Measurements from ENCODE around the gene TRIM14.
"Not testable (repeated sequence)": the region's sequence is repeated elsewhere in the genome, so short reads cannot be mapped to it uniquely, and the experiment has no call there.

Gene TRIM14

DNA sequence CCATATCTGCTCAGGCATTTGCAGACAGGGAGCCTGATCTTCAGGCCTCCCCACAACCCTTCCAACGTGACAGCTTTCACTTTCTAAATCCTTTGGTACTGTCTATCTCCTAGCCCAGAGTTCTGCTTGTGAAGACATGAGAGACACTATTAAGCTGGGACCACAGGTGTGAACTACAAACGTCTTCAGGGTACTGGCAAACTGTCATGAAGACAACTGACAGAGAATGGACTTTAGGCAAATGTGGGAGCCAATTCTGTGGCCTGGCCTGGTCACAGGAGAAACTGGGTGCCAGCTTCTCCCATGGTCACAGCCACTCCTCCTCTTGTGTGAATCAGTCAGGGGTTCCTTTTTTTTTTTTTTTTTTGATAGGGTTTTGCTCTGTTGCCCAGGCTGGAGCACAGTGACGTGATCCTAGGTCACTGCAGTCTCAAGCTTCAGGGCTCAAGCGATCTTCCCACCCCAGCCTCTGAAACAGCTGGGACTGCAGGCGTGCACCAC, 10.4 kb downstream of the TRIM14 start:
- no peak for DNase-seq (ENCODE audit: low read depth in 2 of 2, low spot score in 1 of 2)

GRCh38 chr9:98107926-98108325, 11.1 kb downstream of the TRIM14 start:
- DNase-seq (ENCODE audit: low read depth in 2 of 2, low spot score in 1 of 2) = no peak

GRCh38 chr9:98105006-98105405, 14.0 kb downstream of the TRIM14 start:
- DNase-seq (ENCODE audit: low read depth in 2 of 2, low spot score in 1 of 2) = no peak

DNA sequence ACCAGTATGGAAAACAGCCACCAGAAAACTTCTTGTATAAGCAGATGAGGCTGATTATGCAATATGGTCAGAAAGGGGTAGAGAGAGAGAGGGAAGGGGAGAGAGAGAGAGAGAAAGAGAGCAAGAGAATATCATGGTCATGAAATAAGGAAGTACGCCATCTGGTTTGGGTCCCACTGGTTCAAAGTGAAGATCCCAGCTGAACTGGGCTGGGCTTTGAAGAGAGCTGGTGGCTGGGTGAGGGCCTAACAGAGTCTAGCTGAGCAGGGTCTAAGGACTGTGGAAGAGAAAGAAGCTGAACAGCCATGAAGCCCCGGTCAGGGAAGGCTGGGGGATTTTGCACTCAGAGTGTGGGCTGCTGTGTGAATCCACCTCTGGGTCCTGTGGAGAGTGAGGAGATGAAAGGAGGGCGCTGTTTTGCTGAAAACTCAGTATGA, 14.6 kb downstream of the TRIM14 start:
- DNase-seq (ENCODE audit: low read depth in 2 of 2, low spot score in 1 of 2) = no peak

GRCh38 chr9:98101868-98102273, 17.2 kb downstream of the TRIM14 start:
- peak; percentile 39 to 53 for DNase-seq (ENCODE audit: low read depth in 2 of 2, low spot score in 1 of 2)

DNA sequence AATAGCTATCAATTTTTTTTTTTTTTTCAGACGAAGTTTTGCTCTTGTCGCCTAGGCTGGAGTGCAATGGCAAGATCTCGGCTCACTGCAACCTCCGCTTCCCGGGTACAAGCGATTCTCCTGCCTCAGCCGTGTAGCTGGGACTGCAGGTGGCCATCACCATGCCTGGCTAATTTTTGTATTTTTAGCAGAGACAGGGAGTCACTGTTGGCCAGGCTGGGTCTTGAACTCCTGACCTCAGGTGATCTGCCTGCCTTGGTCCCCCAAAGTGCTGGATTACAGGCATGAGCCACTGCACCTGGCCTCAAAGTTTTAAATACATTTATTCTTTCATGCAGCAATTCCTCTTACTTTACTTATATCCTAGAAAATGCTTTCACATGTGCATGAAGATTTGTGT, 17.6 kb downstream of the TRIM14 start:
- DNase-seq (ENCODE audit: low read depth in 2 of 2, low spot score in 1 of 2) = no peak

DNA sequence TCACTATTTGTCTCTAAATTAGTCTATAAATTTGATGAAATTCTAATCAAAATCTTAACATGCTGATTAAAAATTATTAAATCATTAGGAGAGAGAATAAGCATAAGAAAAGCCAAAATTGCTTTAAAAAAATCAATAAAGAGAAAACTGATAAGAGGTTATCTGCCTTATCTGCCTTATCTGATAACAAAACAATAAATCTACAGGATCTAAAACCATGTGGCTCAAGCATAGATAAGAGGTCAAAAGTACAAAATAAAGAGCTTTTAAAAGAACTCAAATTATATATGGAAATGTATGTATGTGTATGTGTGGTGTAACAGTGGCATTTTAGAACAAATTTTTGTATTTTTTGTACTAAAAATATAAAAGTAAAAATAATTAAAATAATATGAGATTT, 18.6 kb downstream of the TRIM14 start:
- no peak for DNase-seq (ENCODE audit: low read depth in 2 of 2, low spot score in 1 of 2)

DNA sequence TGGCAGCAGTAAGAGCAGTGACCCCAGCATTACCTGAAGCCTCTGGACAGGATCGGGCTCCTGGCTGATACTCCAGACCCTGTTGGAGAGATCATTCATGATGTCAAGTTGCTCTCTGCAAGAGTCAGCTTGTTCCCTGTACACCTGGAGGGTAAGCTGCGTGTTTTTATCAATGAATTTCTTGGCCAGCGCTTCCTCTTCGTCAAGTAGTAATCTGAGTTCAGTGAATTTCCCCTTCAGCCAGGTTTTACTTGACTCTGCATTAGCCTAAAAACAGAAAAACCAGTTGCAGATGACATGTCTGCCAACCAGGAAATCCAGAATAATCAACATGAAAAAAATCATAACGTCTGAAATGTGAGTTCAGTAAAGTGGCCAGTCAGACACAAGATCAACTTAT, 19.1 kb downstream of the TRIM14 start:
- DNase-seq (ENCODE audit: low read depth in 2 of 2, low spot score in 1 of 2) = no peak

DNA sequence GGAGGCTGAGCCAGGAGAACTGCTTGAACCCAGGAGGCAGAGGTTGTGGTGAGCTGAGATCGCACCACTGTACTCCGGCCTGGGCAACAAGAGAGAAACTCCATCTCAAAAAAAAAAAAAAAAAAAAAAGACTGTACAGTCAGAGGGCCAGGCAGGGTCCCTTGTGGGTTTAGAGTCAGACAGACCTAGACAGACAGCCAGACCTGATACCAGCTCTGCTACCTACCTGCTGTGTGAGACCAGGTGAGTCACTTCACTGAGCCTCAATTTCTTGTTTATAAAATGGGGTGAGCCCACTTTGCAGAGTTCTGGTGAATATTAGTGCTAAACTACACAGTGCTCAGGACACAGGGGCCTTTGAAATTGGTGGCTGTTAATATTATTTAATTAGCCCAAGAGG, 19.7 kb downstream of the TRIM14 start:
- no peak for DNase-seq (ENCODE audit: low read depth in 2 of 2, low spot score in 1 of 2)

DNA sequence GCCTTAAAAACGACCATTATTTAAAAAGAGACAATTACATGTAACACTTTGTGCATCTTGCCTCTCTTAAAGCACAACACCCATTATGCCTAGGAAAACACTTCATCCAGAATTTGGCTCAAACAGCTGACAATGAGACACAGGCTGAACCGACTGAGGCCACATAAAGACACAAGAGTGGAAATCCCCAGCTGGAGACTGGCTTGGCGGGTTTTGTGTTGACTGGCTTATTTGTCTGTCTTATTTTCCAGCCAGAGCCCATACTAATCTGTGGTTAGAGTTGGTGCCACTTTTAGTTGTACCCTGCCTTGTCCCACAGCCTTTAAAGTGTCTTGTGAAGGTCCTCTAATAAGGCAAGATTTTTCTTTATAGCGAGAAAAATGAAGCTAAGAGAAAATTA, 21.2 kb downstream of the TRIM14 start:
- no peak for DNase-seq (ENCODE audit: low read depth in 2 of 2, low spot score in 1 of 2)

GRCh38 chr9:98096091-98096490, 22.9 kb downstream of the TRIM14 start:
- DNase-seq (ENCODE audit: low read depth in 2 of 2, low spot score in 1 of 2) = no peak

DNA sequence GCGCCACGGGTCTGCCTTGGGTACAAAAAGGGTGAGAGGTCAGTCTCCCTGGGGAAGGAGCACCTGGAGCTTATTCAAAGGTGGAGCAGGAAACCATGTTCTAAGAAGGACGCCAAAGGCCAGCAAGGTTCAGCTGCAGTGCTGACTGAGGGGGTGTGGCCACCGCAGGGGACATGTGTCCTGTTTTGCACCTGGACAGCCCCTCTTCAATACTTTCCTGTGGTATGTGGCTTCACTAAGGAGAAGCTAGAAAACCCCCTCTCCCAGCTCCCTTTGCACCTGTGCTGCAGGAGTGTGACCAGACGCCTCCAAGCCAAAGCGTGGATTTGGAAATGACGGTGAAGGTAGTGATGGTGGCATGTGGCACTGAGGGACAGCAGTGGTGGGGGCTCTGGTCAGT, 23.6 kb downstream of the TRIM14 start:
- DNase-seq (ENCODE audit: low read depth in 2 of 2, low spot score in 1 of 2) = no peak

- DNase-seq (ENCODE audit: low read depth in 2 of 2, low spot score in 1 of 2) = no peak
These were observed 24.2 kb downstream of the TRIM14 start for GRCh38 chr9:98094851-98095250.

DNA sequence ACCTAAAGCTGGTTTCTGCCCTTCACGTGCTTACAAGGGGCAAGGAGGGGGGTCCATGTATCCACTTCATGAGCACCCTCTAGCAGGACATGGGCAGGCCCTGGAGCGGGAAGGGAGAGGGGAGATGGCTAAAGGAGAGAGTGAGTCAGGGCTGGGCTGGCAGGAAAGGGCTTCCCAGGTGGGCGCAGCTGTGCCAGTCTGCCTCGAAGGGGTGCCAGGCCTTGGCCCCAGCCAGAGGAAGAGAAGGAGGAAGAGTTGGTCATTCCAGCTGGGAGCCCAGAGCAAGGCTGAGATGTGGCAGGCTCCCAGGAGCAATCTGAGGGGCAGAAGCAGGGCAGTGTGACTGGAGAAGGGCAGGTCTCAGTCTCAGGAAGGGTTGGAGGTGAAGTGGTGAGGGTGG, 24.7 kb downstream of the TRIM14 start:
- DNase-seq (ENCODE audit: low read depth in 2 of 2, low spot score in 1 of 2) = no peak

GRCh38 chr9:98092613-98092931, 26.4 kb downstream of the TRIM14 start:
- no peak for DNase-seq (ENCODE audit: low read depth in 2 of 2, low spot score in 1 of 2)

GRCh38 chr9:98091735-98092612, 27.0 kb downstream of the TRIM14 start:
- DNase-seq (ENCODE audit: low read depth in 2 of 2, low spot score in 1 of 2) = no peak

DNA sequence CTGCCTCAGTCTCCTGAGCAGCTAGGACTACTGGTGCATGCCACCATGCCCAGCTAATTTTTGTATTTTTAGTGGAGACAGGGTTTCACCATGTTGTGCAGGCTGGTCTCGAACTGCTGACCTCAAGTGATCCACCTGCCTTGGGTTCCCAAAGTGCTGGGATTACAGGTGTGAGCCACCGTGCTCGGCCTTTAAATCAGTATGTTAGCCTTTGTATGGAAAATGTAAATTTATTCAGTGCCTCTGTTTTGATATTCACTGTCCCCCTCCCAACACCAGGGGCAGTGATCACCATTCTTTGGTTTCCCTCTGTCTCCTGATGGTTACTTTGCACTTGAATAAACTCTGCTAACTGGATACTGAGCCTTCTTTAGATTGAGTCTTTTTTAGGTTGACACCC, 28.3 kb downstream of the TRIM14 start:
- not testable (repeated sequence) for DNase-seq (ENCODE audit: low read depth in 2 of 2, low spot score in 1 of 2)

GRCh38 chr9:98087420-98088354, 31.3 kb downstream of the TRIM14 start:
- peak in 1 of 2 donors; percentile 15 for DNase-seq (ENCODE audit: low read depth in 2 of 2, low spot score in 1 of 2)

DNA sequence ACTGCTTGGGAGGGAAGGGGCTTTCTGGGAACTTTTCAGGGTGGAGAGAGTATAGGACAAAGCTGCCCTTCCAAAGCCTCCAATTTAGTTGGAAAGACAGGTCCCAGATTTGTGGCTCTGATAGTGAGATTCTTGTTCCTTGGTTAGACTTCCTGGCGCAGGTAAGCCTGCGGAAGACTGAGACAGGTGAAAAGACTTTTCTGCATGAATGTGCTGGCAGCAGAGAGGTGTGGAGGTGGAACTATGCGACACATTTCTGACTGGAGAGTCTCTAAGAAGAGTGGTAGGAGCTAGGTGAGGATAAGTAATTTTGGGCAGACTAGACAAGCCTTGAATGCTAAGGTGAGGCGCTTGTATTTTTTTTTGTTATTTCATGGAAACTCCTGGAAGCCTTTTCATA, 32.6 kb downstream of the TRIM14 start:
- DNase-seq (ENCODE audit: low read depth in 2 of 2, low spot score in 1 of 2) = no peak

- DNase-seq (ENCODE audit: low read depth in 2 of 2, low spot score in 1 of 2) = no peak
These were observed 33.1 kb downstream of the TRIM14 start for GRCh38 chr9:98085944-98086343.

DNA sequence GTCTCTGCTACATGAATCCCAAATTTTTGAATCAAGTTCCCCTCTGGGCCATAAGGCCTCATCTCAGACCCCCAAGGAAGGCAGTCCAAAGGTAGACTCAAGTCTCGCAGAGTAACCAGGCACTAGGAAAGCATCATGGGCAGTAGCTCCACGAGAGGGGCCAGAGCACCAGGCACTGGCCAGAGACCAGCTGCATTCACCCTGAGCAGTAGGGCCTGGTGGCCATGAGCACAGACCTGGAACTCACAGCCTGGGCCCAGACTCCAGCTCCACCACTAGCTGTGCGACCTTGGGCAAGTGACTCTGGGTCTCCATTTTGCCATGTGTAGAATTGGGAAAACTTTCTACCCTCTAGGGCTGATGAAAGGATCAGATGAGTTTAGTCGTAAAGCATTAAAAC, 34.0 kb downstream of the TRIM14 start:
- DNase-seq (ENCODE audit: low read depth in 2 of 2, low spot score in 1 of 2) = no peak

DNA sequence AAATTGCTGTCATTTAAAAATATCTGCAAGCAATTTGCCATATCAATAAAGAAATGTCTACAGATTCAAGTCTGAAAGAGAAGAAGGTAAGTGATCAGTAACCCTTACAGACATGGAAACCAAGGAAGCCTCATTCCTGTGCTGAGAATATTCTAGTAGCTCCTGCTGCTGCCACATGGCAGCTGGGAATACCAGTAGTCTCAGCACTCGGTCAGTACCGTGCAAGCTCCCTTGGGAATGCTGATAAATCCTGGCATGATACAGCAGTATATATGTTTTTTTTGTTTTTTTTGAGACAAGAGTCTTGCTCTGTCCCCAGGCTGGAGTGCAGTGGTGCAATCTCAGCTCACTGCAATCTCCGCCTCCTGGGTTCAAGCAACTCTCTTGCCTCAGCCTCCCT, 34.6 kb downstream of the TRIM14 start:
- DNase-seq (ENCODE audit: low read depth in 2 of 2, low spot score in 1 of 2) = no peak

Measured in stimulated activated CD8-positive, alpha-beta memory T cell treated with anti-CD3 and anti-CD28 coated beads, Interleukin-4, amount 100 ng/mL, for 4 hours (primary cell).